Stimulated activated CD8-positive, alpha-beta memory T cell treated with anti-CD3 and anti-CD28 coated beads, Interleukin-7, amount 100 ng/mL, for 48 hours (primary cell): ENCODE results near the gene SIPA1.

ENCODE experiments used
- DNase-seq, 2 donors: peaks; one replicate each; pipeline ENCODE4 v3.0.0-alpha.2; 2020; ENCODE audit warnings: low read depth in 1 of 2; ENCODE audit errors: extremely low read depth in 1 of 2

Gene SIPA1

GRCh38 chr11:65642014-65642671 lies 4.2 kb downstream of the SIPA1 start:
- DNase-seq: no peak

- no peak for DNase-seq
These were observed 6.1 kb downstream of the SIPA1 start for GRCh38 chr11:65643971-65644370.

GRCh38 chr11:65644837-65645236 lies 6.9 kb downstream of the SIPA1 start:
- DNase-seq: no peak

GRCh38 chr11:65645710-65646109 lies 7.8 kb downstream of the SIPA1 start:
- DNase-seq: no peak

GRCh38 chr11:65646288-65646957 lies 8.5 kb downstream of the SIPA1 start:
- DNase-seq: no peak

GRCh38 chr11:65646958-65647701 lies 9.2 kb downstream of the SIPA1 start:
- no peak for DNase-seq

- no peak for DNase-seq
These were observed 11.1 kb downstream of the SIPA1 start for GRCh38 chr11:65648997-65649493.

DNA sequence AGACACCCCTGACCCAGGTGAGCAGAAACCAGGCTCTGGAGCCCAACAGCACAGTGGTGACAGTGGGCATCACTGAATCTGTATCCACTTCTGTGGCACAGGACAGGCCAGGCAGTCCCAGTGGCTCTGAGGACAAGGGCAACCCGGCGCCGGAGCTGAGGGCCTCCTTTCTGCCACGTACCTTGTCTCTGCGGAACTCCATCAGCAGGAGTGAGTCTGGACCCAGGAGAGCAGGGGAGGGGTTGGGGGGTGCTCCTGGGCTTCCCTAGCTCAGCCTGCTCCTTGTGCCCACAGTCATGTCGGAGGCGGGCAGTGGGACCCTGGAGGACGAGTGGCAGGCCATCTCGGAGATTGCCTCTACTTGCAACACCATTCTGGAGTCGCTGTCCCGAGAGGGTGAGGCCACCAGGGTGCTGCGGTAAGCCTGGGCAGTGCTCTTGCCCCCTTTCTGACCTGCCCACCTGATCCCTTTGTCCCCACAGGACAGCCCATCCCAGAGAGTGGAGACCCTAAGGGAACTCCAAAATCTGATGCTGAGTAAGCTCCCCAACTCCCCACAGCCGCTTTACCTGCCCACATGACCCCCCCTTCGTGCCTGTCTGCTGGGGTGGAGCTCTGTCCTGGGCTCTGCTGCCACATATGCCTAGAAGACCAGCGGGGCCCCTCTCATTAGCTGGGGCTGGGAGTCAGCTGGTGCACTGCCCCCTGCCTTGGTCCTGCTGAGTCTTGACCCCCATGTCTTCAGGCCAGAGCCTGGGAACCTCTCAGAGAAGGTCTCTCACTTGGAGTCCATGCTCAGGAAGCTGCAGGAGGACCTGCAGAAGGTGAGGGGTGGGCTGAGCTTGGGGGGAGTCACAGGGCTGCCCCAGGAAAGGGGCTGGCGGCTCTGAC lies 12.0 kb downstream of the SIPA1 start:
- no peak for DNase-seq

DNA sequence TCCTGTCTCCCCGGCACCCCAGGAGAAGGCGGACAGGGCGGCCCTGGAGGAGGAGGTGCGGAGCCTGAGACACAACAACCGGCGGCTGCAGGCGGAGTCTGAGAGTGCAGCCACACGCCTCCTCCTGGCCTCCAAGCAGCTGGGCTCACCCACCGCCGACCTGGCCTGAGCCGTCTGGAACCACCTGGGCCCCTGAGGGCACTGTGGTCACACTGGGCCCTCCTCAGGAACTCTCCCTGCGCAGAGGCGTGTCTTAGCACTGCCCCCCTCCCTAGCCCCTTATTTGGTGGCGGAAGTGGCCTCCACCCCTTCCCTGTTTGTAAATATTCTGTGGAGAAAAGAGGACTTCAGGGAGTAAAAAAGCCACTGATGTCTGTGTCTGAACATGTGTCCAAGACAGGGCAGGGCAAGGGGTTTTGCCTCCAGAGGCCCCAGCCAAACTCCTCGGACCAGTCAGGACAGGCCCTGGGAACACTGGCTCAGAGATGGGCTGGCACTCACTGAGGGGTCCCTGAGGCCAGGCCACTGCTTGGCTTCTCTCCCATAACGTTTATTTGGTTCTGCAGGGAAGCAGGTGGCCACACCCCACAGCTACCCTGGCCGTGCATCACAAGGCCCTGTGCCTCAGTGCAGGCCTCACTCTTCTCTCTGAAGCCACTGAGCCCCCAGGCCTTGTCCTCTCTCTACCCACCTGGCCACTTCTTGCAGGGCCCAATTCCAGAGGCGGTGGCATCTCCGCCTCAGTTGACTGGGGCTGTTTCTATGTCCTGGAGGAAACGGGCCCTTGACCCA lies 12.8 kb downstream of the SIPA1 start:
- no peak for DNase-seq

GRCh38 chr11:65651339-65651588 lies 13.4 kb downstream of the SIPA1 start:
- DNase-seq: no peak

- no peak for DNase-seq
These were observed 13.9 kb downstream of the SIPA1 start for GRCh38 chr11:65651589-65652510.

DNA sequence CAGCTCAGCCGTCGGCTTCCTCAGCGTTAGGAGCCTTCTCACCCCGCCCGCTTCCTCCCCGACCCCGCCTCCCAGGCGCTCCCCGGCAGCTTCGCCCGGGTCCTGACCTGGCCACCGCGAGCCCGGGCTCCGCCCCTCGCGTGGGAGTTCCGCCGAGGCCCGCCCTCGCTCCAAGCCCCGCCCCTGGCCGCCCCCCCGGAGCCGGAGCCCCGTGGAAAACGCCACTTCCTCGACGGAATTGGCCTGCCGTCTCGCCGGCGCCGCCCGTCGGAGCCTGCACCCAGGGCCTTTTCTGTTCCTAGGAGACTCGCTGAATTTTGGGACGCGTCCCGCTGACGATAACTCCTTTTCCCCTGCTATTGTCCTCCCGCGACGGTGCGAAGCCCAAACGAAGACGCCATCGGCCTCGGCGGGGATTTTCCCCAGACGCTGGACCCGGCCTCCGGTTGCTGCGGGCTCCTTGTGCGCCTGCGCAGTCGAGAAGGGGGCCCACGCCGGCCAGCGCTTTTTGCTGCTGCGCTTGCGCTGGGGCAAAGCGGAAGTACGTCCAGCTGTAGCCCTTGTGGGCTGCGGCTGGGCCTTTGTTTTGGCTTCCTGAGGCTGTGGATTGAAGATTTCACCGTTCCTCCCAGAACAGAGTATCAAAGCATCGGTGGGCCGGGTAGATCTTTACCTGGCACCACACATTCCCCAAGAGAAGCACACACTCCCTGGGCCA lies 14.8 kb downstream of the SIPA1 start:
- peak; percentile 92 to 97 for DNase-seq

GRCh38 chr11:65653229-65654225 lies 15.6 kb downstream of the SIPA1 start:
- DNase-seq: no peak

DNA sequence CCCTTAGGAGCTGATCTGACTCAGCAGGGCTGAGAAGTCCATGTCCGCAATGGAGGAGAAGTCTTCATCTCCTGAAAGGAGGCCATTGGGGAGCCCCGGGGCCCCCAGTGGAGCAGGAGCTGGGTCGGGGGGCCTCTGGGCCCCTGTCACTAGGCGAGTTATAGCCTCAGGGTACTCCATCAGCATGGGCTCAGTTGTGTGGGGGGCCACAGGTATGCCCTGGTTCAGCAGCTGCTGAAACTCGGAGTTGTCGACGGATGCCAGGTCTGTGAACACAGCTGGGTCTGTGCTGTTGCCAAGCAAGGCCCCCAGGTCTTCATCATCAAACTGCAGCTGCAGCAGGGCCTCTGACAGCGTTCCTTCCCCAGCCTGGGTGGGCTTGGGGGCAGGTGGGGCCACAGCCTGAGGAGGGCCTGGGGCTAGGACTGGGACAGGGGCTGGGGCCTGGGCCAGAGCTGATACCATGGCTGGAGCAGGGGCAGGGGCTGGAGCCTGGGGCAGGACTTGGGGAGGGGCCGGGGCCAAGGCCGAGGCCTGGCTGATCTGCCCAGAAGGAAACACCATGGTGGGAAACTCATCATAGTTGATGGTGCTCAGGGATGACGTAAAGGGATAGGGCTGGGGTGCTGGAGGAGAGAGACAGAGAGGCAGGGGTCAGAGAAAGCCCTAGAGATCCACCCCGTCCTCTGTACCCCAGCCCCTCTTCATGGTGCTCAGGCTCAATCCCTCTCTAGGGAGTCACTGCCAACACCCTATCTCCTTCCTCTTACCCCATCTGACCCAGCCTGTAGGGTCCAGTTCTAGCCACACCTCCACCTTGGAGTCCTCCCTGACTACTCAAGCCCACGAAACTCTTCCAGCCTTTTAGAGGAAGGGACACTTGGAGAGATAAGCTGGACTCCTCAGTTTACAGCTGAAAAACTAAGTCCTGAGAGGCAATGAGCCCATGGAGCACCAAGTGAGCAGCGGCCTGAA lies 16.8 kb downstream of the SIPA1 start:
- no peak for DNase-seq

GRCh38 chr11:65655570-65656332 lies 17.9 kb downstream of the SIPA1 start:
- no peak for DNase-seq

GRCh38 chr11:65657426-65657825 lies 19.5 kb downstream of the SIPA1 start:
- no peak for DNase-seq
